GM12878 (cell line): Measurements from ENCODE around the gene PPP1R3G. TPM values are rescaled to one million over a fixed set of nuclear protein-coding genes. Genes with fewer than 3 reads are reported as not detected.

Source experiments
- ATAC-seq: fragments of 200-7000 bp; cut with Tn5 transposase; 3 replicates; pipeline ENCODE4 v1.9.1; 2020; ENCODE audit warnings: mild to moderate bottlenecking, moderate library complexity
- BruUV-seq: library from RNA; stranded (reverse); fragments of 400-500 nt; replicated peaks from 2 replicates; lab custom pipeline; 2021; lab: Mats Ljungman, UMichigan
- CTCF ChIA-PET: fragments of 300-600 bp; sonication (Branson Sonifier 250); formaldehyde crosslinking; extraction: SDS; loops from one replicate; lab custom pipeline; 2021; ENCODE audit warnings: inconsistent platforms; lab: Yijun Ruan, JAX
- POLR2A ChIA-PET: fragments of 350-600 bp; formaldehyde crosslinking; extraction: SDS; loops from one replicate; lab custom pipeline; 2021; ENCODE audit warnings: inconsistent platforms; lab: Charles Lee
- RAD21 ChIA-PET: fragments of 300-600 bp; sonication (Branson Sonifier 250); formaldehyde crosslinking; loops from one replicate; lab custom pipeline; 2023; ENCODE audit warnings: antibody characterized with exemption; ENCODE audit not compliant: unreplicated experiment; lab: Charles Lee
- SMC1A ChIA-PET: fragments of 300-600 bp; sonication (Branson Sonifier 250); formaldehyde crosslinking; loops from one replicate; lab custom pipeline; 2023; ENCODE audit not compliant: unreplicated experiment, uncharacterized antibody; lab: Charles Lee
- DNase-seq: peaks from one replicate; pipeline ENCODE4 v3.0.0-alpha.2; 2011; ENCODE audit warnings: low read depth, low spot score
- FAIRE-seq: peaks from 3 replicates; lab custom pipeline; 2011; peaks lifted over from hg19 to GRCh38; lab: Jason Lieb, UNC
- H2AFZ ChIP-seq: 2 replicates; pipeline ENCODE4 v1.6.0; 2011; ENCODE audit warnings: low read depth, low read length, control low read depth; ENCODE audit not compliant: control insufficient read depth
- H3K27ac ChIP-seq: 2 replicates; pipeline ENCODE4 v1.5.1; 2011; ENCODE audit warnings: control low read depth; ENCODE audit not compliant: control insufficient read depth, insufficient read depth
- H3K27me3 ChIP-seq, 2 experiments: replicated peaks in 1 of 2; 2 replicates each; pipeline versions ENCODE4 v1.6.0 to v1.6.1; 2011; ENCODE audit warnings: low read length in 1 of 2; ENCODE audit not compliant: control insufficient read depth in 2 of 2, insufficient read depth in 2 of 2
- H3K36me3 ChIP-seq, 2 experiments: 2 replicates each; pipeline ENCODE4 v1.5.1; 2011; ENCODE audit warnings: low read length in 1 of 2; ENCODE audit not compliant: control insufficient read depth in 2 of 2, insufficient read depth in 2 of 2
- H3K4me1 ChIP-seq: 2 replicates; pipeline ENCODE4 v1.6.1; 2011; ENCODE audit warnings: mild to moderate bottlenecking, low read length, moderate library complexity, mixed read lengths; ENCODE audit not compliant: control insufficient read depth, insufficient read depth
- H3K4me2 ChIP-seq: 2 replicates; pipeline ENCODE4 v1.6.0; 2011; ENCODE audit warnings: control low read depth; ENCODE audit not compliant: control insufficient read depth, insufficient read depth
- H3K4me3 ChIP-seq: fragments of 200-600 bp; sonication (generic); 2 replicates; pipeline ENCODE4 v1.5.1; 2016
- H3K79me2 ChIP-seq: 2 replicates; pipeline ENCODE4 v1.6.0; 2011; ENCODE audit warnings: low read length; ENCODE audit not compliant: control insufficient read depth, insufficient read depth
- H3K9ac ChIP-seq: 2 replicates; pipeline ENCODE4 v1.8.0; 2011; ENCODE audit warnings: low read length, control low read depth, mixed read lengths; ENCODE audit not compliant: control insufficient read depth, insufficient read depth
- H3K9me3 ChIP-seq: replicated peaks from 3 replicates; pipeline ENCODE4 v1.5.1; 2011; ENCODE audit warnings: mild to moderate bottlenecking, low read length; ENCODE audit not compliant: control insufficient read depth, insufficient read depth
- H4K20me1 ChIP-seq: 2 replicates; pipeline ENCODE4 v1.6.0; 2011; ENCODE audit not compliant: control insufficient read depth, insufficient read depth
- ATF7 ChIP-seq: fragments of 450-650 bp; IDR thresholded peaks from 2 replicates; pipeline ENCODE4 v1.6.1; 2016; ENCODE audit warnings: low read depth, mild to moderate bottlenecking
- CBX5 ChIP-seq: sonication (generic); IDR thresholded peaks from 2 replicates; pipeline ENCODE4 v1.6.1; 2016; ENCODE audit warnings: low read depth, moderate library complexity, mild to moderate bottlenecking, inconsistent platforms
- CREM ChIP-seq: IDR thresholded peaks from 2 replicates; pipeline ENCODE4 v1.6.1; 2014; ENCODE audit warnings: antibody characterized with exemption, low read depth
- GABPA ChIP-seq: IDR thresholded peaks from 2 replicates; pipeline ENCODE4 v1.6.1; 2014; ENCODE audit warnings: antibody characterized with exemption, low read depth, mild to moderate bottlenecking, inconsistent platforms
- NFXL1 ChIP-seq: fragments of 450-650 bp; IDR thresholded peaks from 2 replicates; pipeline ENCODE4 v1.6.1; 2017; ENCODE audit warnings: antibody characterized with exemption, mild to moderate bottlenecking, borderline replicate concordance
- RAD21 ChIP-seq: IDR thresholded peaks from 2 replicates; pipeline ENCODE4 v1.6.1; 2011; ENCODE audit warnings: mild to moderate bottlenecking, low read depth, low read length, moderate library complexity; ENCODE audit not compliant: insufficient read depth
- SMAD5 ChIP-seq: IDR thresholded peaks from 2 replicates; pipeline ENCODE4 v1.6.1; 2016; ENCODE audit warnings: antibody characterized with exemption, low read depth
- SMARCA5 ChIP-seq: fragments of 450-650 bp; IDR thresholded peaks from 2 replicates; pipeline ENCODE4 v1.6.1; 2017; ENCODE audit warnings: mild to moderate bottlenecking
- SPI1 ChIP-seq: IDR thresholded peaks from 2 replicates; pipeline ENCODE4 v1.6.1; 2011; ENCODE audit warnings: low read depth, mild to moderate bottlenecking, low read length, moderate library complexity, borderline replicate concordance; ENCODE audit not compliant: insufficient read depth
- SUPT20H ChIP-seq: IDR thresholded peaks from 2 replicates; pipeline ENCODE4 v1.6.1; 2011; ENCODE audit warnings: low read depth, mild to moderate bottlenecking, low read length, moderate library complexity, borderline replicate concordance; ENCODE audit not compliant: control insufficient read depth
- TCF7 ChIP-seq: IDR thresholded peaks from 2 replicates; pipeline ENCODE4 v1.6.1; 2014; ENCODE audit warnings: antibody characterized with exemption, borderline replicate concordance
- WGBS: methylation state at CpG from one replicate; pipeline ENCODE4 v1.1.6; 2016; ENCODE audit warnings: low lambda C conversion rate; ENCODE audit not compliant: insufficient replicate concordance, insufficient coverage; ENCODE audit errors: missing lambda C conversion rate; 5-methylcytosine and 5-hydroxymethylcytosine counted together
- in situ Hi-C: fragments of 300-500 bp; cut with MboI; formaldehyde crosslinking; loops from 9 replicates; pipeline ENCODE4 v1.14.3; 2018; ENCODE audit warnings: mixed read lengths
- intact Hi-C: fragments of 100-400 bp; cut with micrococcal nuclease; formaldehyde crosslinking; loops from one replicate; pipeline ENCODE4 v1.14.2; 2022; ENCODE audit not compliant: unreplicated experiment
- polyA plus RNA-seq, 11 experiments: library from polyadenylated mRNA; depleted of rRNA in 4 of 11; unstranded in 6 of 11; stranded (reverse) in 5 of 11; fragments of >200 nt; fragmentation: Nextera tagmentation in 4 of 11; fragmentation: Illumina TruSeq in 1 of 11; extraction: Ambion mirVana in 4 of 11; extraction: Trizol in 1 of 11; gene quantifications; 1 replicate in 1 of 11; 2 replicates in 10 of 11; pipeline versions ENCODE4 v1.2.1 to v1.2.3, GENCODE V29; 2011 to 2016; ENCODE audit warnings: inconsistent platforms in 2 of 11, missing spikeins in 2 of 11, low read depth in 1 of 11
- total RNA-seq, 4 experiments: library from RNA; depleted of rRNA in 3 of 4; stranded (reverse); fragments of >200 nt in 3 of 4; fragmentation: Illumina TruSeq in 1 of 4; extraction: Trizol in 1 of 4; gene quantifications; 2 replicates each; pipeline versions ENCODE4 v1.2.1 to v1.2.3, GENCODE V29; 2013 to 2021
- TF ChIP-seq, protein P1 (sequence below): IDR thresholded peaks from 2 replicates; pipeline ENCODE4 v1.6.1; 2011; ENCODE audit warnings: low read depth, mild to moderate bottlenecking, low read length, moderate library complexity, borderline replicate concordance; ENCODE audit errors: extremely low read depth
- TF ChIP-seq, protein P2 (sequence below): IDR thresholded peaks from 2 replicates; pipeline ENCODE4 v1.6.1; 2011; ENCODE audit warnings: borderline replicate concordance, low read depth, mild to moderate bottlenecking, moderate library complexity, mixed read lengths, low read length; ENCODE audit not compliant: insufficient read depth; ENCODE audit errors: extremely low read length

Gene PPP1R3G
- total and polyA plus RNA-seq, 10 of the 15 experiments (the other 5 are each of a cell fraction or from before 2014, with no cell fraction given): 0.01 to 0.10 (median 0.04) TPM; not detected in 4

DNA sequence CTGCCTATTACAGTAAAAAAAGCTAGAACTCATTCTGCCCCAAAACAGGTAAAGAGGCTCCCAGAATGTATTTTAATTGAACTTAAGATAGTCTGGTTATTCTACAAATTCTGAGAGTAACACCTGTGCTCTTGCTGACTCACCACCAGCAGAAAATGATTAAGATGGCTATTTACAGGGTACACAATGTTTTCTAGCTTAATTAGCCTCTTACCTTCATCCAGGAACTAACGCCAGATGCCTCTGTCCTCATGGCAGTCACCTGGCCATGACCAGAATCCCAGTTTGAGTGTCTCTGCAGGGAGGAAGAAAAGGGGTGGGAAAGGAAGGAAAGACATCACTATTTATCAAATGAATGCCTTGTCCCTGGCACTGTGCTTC is 31.3 kb upstream of the PPP1R3G start:
- Histone ChIP-seq H3K79me2 (no peaks in the 10 kb centered on the region), H3K4me2 (no peak overlapping the region), H2AFZ (no peak overlapping the region), H3K9ac (no peak overlapping the region), H3K36me3 (no peaks in the 10 kb centered on the region), H3K9me3 (peaks cover 5% of the 10 kb centered on the region), H3K4me3 (no peak overlapping the region)
- intact Hi-C loops: no loop called here
- ChIA-PET POLR2A (no interaction called here), SMC1A (no interaction called here), CTCF (no interaction called here)
- no peak for DNase-seq
- 0% methylated on average over 1 of the region's 1 CpG for WGBS
- no peak for FAIRE-seq
- BruUV-seq: no TSS peak
- no peak for ATAC-seq
- TF ChIP-seq, protein P1, sequence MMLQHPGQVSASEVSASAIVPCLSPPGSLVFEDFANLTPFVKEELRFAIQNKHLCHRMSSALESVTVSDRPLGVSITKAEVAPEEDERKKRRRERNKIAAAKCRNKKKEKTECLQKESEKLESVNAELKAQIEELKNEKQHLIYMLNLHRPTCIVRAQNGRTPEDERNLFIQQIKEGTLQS: no peak
- TF ChIP-seq CREM (no peak), SMAD5 (no peak), NFXL1 (no peak), SMARCA5 (no peak), TCF7 (no peak), ATF7 (no peak), SPI1 (no peak), RAD21 (no peak), SUPT20H (no peak), GABPA (no peak), CBX5 (no peak)
- TF ChIP-seq, protein P2, sequence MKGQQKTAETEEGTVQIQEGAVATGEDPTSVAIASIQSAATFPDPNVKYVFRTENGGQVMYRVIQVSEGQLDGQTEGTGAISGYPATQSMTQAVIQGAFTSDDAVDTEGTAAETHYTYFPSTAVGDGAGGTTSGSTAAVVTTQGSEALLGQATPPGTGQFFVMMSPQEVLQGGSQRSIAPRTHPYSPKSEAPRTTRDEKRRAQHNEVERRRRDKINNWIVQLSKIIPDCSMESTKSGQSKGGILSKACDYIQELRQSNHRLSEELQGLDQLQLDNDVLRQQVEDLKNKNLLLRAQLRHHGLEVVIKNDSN: no peak
- TF ChIP-seq, all 136 proteins: peak for 0
- H3K27ac ChIP-seq: no peak overlapping the region
- H3K4me1 ChIP-seq: no peaks in the 10 kb centered on the region
- H4K20me1 ChIP-seq: no peaks in the 10 kb centered on the region
- in situ Hi-C loops: no loop called here
- RAD21 ChIA-PET: no interaction called here
- no peaks in the 10 kb centered on the region; a peak in 1 of 4 replicates for H3K27me3 ChIP-seq
